NCI-H2196 treated with DMSO at 0.1 percent for 48 hours (cell line): ENCODE data around the gene POLD2.

Experiments used
- DNase-seq: peaks from one replicate; lab custom pipeline; 2025; ENCODE audit not compliant: unreplicated experiment; lab: John Stamatoyannopoulos, UW

The POLD2 gene

GRCh38 chr7:44114586-44115310, 8.6 kb downstream of the POLD2 start:
- no peak for DNase-seq

- no peak for DNase-seq
Observed at GRCh38 chr7:44113764-44114354, 9.5 kb downstream of the POLD2 start.

GRCh38 chr7:44112997-44113763, 10.2 kb downstream of the POLD2 start:
- no peak for DNase-seq

GRCh38 chr7:44112231-44112996, 10.9 kb downstream of the POLD2 start:
- no peak for DNase-seq

GRCh38 chr7:44111761-44112160, 11.6 kb downstream of the POLD2 start:
- no peak for DNase-seq

- no peak for DNase-seq
Observed at GRCh38 chr7:44110719-44111635, 12.4 kb downstream of the POLD2 start.

- DNase-seq = no peak
Observed at GRCh38 chr7:44109991-44110390, 13.4 kb downstream of the POLD2 start.

- DNase-seq = no peak
Observed at GRCh38 chr7:44108768-44109750, 14.3 kb downstream of the POLD2 start.

- no peak for DNase-seq
Observed at GRCh38 chr7:44107961-44108767, 15.2 kb downstream of the POLD2 start.

- no peak for DNase-seq
Observed at GRCh38 chr7:44107116-44107960, 16.0 kb downstream of the POLD2 start.

GRCh38 chr7:44106311-44107065, 16.9 kb downstream of the POLD2 start:
- no peak for DNase-seq

GRCh38 chr7:44105832-44106231, 17.5 kb downstream of the POLD2 start:
- DNase-seq = no peak

GRCh38 chr7:44104860-44105771, 18.2 kb downstream of the POLD2 start:
- DNase-seq = no peak

GRCh38 chr7:44103923-44104859, 19.2 kb downstream of the POLD2 start, which contains the start of gene AEBP1:
AEBP1 (plus strand) TSS chr7:44104345; CDS start chr7:44104666, 321 bp downstream.
- no peak for DNase-seq
